Natural killer cell (primary cell): ENCODE measurements around the gene PROK1. TPM values are rescaled to one million over a fixed set of nuclear protein-coding genes. Genes with fewer than 3 reads are reported as not detected.
"Not testable (repeated sequence)": the region's sequence is repeated elsewhere in the genome, so short reads cannot be mapped to it uniquely, and the experiment has no call there.

Source experiments
- ATAC-seq, 3 donors: fragments of 150-1000 bp in 2 of 3; fragments of 200-7000 bp in 1 of 3; cut with Tn5 transposase; 1 replicate in 1 of 3; 2 replicates in 2 of 3; pipeline ENCODE4 v1.10.0; 2021; ENCODE audit warnings: mild to moderate bottlenecking in 2 of 3, moderate library complexity in 2 of 3
- DNase-seq, 2 donors: peaks; one replicate each; pipeline versions ENCODE4 v3.0.0 to v3.0.0-alpha.2; 2013 to 2021; ENCODE audit warnings: mixed read lengths in 1 of 2
- H3K27ac ChIP-seq: one replicate; pipeline ENCODE4 v1.5.1; 2013; ENCODE audit warnings: mild to moderate bottlenecking, low read length
- H3K27me3 ChIP-seq: one replicate; pipeline ENCODE4 v1.6.1; 2013; ENCODE audit warnings: low read length; ENCODE audit not compliant: control insufficient read depth, insufficient read depth
- H3K36me3 ChIP-seq: one replicate; pipeline ENCODE4 v1.6.1; 2013; ENCODE audit warnings: low read length; ENCODE audit not compliant: control insufficient read depth, insufficient read depth
- H3K4me1 ChIP-seq: one replicate; pipeline ENCODE4 v1.6.1; 2013; ENCODE audit warnings: low read length; ENCODE audit not compliant: control insufficient read depth, insufficient read depth
- H3K4me3 ChIP-seq: one replicate; pipeline ENCODE4 v1.5.1; 2013; ENCODE audit warnings: low read length
- H3K9me3 ChIP-seq: one replicate; pipeline ENCODE4 v1.6.1; 2013; ENCODE audit warnings: low read length; ENCODE audit not compliant: control insufficient read depth, insufficient read depth
- H3K27ac Mint-ChIP-seq, 2 donors: one replicate each; pipeline ENCODE4 v1.8.0; 2022; ENCODE audit warnings: mild to moderate bottlenecking in 2 of 2, mixed read lengths in 2 of 2, moderate library complexity in 1 of 2
- H3K27me3 Mint-ChIP-seq, 2 donors: one replicate each; pipeline ENCODE4 v1.8.0; 2022; ENCODE audit warnings: low read depth in 2 of 2, mixed read lengths in 2 of 2
- H3K36me3 Mint-ChIP-seq: one replicate; pipeline ENCODE4 v1.8.0; 2022; ENCODE audit warnings: mixed read lengths
- H3K4me1 Mint-ChIP-seq, 2 donors: one replicate each; pipeline ENCODE4 v1.8.0; 2022; ENCODE audit warnings: mixed read lengths in 2 of 2
- H3K4me3 Mint-ChIP-seq: one replicate; pipeline ENCODE4 v1.8.0; 2022; ENCODE audit warnings: mild to moderate bottlenecking, moderate library complexity, mixed read lengths
- H3K9me3 Mint-ChIP-seq, 2 donors: one replicate each; pipeline ENCODE4 v1.8.0; 2022; ENCODE audit warnings: mixed read lengths in 2 of 2
- CTCF ChIP-seq: fragments of 200-600 bp; IDR thresholded peaks from one replicate; pipeline ENCODE4 v1.8.0; 2022; ENCODE audit warnings: antibody characterized with exemption
- WGBS: methylation state at CpG from one replicate; pipeline ENCODE4 v1.1.7; 2013; ENCODE audit warnings: missing lambda C conversion rate; ENCODE audit not compliant: insufficient coverage; 5-methylcytosine and 5-hydroxymethylcytosine counted together
- intact Hi-C: fragments of 100-400 bp; cut with micrococcal nuclease; formaldehyde crosslinking; loops from one replicate; pipeline ENCODE4 v1.14.2; 2022
- total RNA-seq, 4 donors: library from RNA; stranded (reverse); fragments of 120-200 nt in 1 of 4; gene quantifications; one replicate each; pipeline versions ENCODE4 v1.2.3 to v1.2.4, GENCODE V29; 2013 to 2022

The PROK1 gene
- total RNA-seq, 3 donors from 2014 or later (not counting 1 experiment from before 2014, with no cell fraction given): not detected

- 52% methylated on average over 3 of the region's 3 CpGs for WGBS
- intact Hi-C loops: no loop called here
- H3K9me3 ChIP-seq: no peaks in the 10 kb centered on the region
- no peaks in the 10 kb centered on the region for H3K27me3 ChIP-seq
- no peaks in the 10 kb centered on the region for H3K4me1 ChIP-seq
- no peak overlapping the region for H3K27ac ChIP-seq
- no peaks in the 10 kb centered on the region for H3K9me3 Mint-ChIP-seq
- DNase-seq (no peak), ATAC-seq (no peak)
- H3K4me1 Mint-ChIP-seq: peaks cover 0 to 3% of the 10 kb centered on the region in 2 donors
- H3K36me3 Mint-ChIP-seq: no peaks in the 10 kb centered on the region
- H3K27ac Mint-ChIP-seq: no peak overlapping the region
- no peak overlapping the region for H3K4me3 Mint-ChIP-seq
- H3K4me3 ChIP-seq: no peak overlapping the region
- peaks cover 13 to 14% of the 10 kb centered on the region in 2 donors for H3K27me3 Mint-ChIP-seq
- H3K36me3 ChIP-seq: no peaks in the 10 kb centered on the region
- no peak for TF ChIP-seq CTCF
Measured at GRCh38 chr1:110434946-110435345, 16.0 kb upstream of the PROK1 start.

GRCh38 chr1:110436635-110437034 is 14.3 kb upstream of the PROK1 start:
- intact Hi-C loops: no loop called here
- H3K27ac Mint-ChIP-seq: no peak overlapping the region
- Histone ChIP-seq H3K9me3 (no peaks in the 10 kb centered on the region), H3K36me3 (no peaks in the 10 kb centered on the region), H3K27ac (no peak overlapping the region), H3K27me3 (no peaks in the 10 kb centered on the region), H3K4me1 (no peaks in the 10 kb centered on the region), H3K4me3 (no peak overlapping the region)
- no peaks in the 10 kb centered on the region for H3K4me1 Mint-ChIP-seq
- 85% methylated on average over 7 of the region's 7 CpGs for WGBS
- peaks cover 6 to 8% of the 10 kb centered on the region in 2 donors for H3K27me3 Mint-ChIP-seq
- DNase-seq (no peak), ATAC-seq (no peak)
- H3K9me3 Mint-ChIP-seq: no peaks in the 10 kb centered on the region
- H3K36me3 Mint-ChIP-seq: no peaks in the 10 kb centered on the region
- no peak overlapping the region for H3K4me3 Mint-ChIP-seq
- no peak for TF ChIP-seq CTCF

GRCh38 chr1:110437645-110438299 is 13.2 kb upstream of the PROK1 start:
- H3K36me3 Mint-ChIP-seq, intact Hi-C loops: not testable (repeated sequence)

GRCh38 chr1:110438893-110439292 is 12.1 kb upstream of the PROK1 start:
- Mint-ChIP-seq H3K27ac (no peak overlapping the region), H3K27me3 (peaks cover 0 to 7% of the 10 kb centered on the region in 2 donors), H3K9me3 (no peaks in the 10 kb centered on the region), H3K4me1 (no peaks in the 10 kb centered on the region), H3K4me3 (no peak overlapping the region), H3K36me3 (no peaks in the 10 kb centered on the region)
- intact Hi-C loops: no loop called here
- DNase-seq (no peak), ATAC-seq (no peak)
- Histone ChIP-seq H3K36me3 (no peaks in the 10 kb centered on the region), H3K27me3 (no peaks in the 10 kb centered on the region), H3K9me3 (no peaks in the 10 kb centered on the region), H3K27ac (no peak overlapping the region), H3K4me3 (no peak overlapping the region), H3K4me1 (no peaks in the 10 kb centered on the region)
- TF ChIP-seq CTCF: no peak
- WGBS: 55% methylated on average over 4 of the region's 4 CpGs

More at GRCh38 chr1:110437645-110438299, 13.2 kb upstream of the PROK1 start:
- H3K4me3 Mint-ChIP-seq, H3K27me3 ChIP-seq, H3K4me1 Mint-ChIP-seq, H3K9me3 Mint-ChIP-seq, H3K27ac Mint-ChIP-seq, ATAC-seq, H3K4me3 ChIP-seq, H3K9me3 ChIP-seq, H3K27ac ChIP-seq, DNase-seq, H3K27me3 Mint-ChIP-seq, H3K36me3 ChIP-seq, H3K4me1 ChIP-seq: not testable (repeated sequence)
- 78% methylated on average over 9 of the region's 9 CpGs for WGBS

GRCh38 chr1:110439873-110440272 is 11.1 kb upstream of the PROK1 start:
- 56% methylated on average over 2 of the region's 3 CpGs for WGBS

More at GRCh38 chr1:110439873-110440272, 11.1 kb upstream of the PROK1 start:
- H3K36me3 Mint-ChIP-seq, H3K4me3 Mint-ChIP-seq, H3K36me3 ChIP-seq, H3K4me1 ChIP-seq, H3K4me3 ChIP-seq, H3K27me3 ChIP-seq, H3K27me3 Mint-ChIP-seq, ATAC-seq, H3K27ac Mint-ChIP-seq, DNase-seq, H3K27ac ChIP-seq, H3K9me3 ChIP-seq, intact Hi-C loops, H3K9me3 Mint-ChIP-seq, H3K4me1 Mint-ChIP-seq: not testable (repeated sequence)
